ENCODE measurements around the gene TTYH3. TPM values are rescaled to one million over a fixed set of nuclear protein-coding genes. Genes with fewer than 3 reads are reported as not detected.

TTYH3 gene
- total RNA-seq, 1 experiment from 2014 or later: 187 TPM

DNA sequence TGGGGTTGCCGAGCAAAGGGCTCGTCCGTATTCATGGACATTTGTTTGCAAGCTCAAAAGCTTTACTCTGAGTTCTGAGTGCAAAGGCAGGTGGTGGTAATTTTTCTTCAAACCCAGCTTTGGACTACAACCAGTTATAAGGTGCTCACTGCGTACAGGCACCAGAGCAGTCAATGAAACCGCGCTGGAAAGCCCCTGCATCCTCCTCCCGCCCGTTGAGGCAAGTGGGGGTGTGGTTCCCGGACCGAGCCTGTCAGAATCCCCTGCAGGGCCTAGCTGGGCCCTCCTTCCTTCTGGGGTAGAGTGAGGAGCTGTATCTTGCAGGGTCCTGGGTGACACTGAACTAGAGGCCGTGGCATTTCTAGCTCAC, 78.5 kb downstream of the TTYH3 start:
- DNase-seq: no peak
- peaks cover 10% of the 10 kb centered on the region for H3K4me1 Mint-ChIP-seq (ENCODE audit: low read depth, unreplicated experiment)
- H3K27me3 Mint-ChIP-seq (ENCODE audit: unreplicated experiment): no peaks in the 10 kb centered on the region
- intact Hi-C loops (cut with micrococcal nuclease; ENCODE audit: unreplicated experiment): no loop called here
- H3K4me3 Mint-ChIP-seq (ENCODE audit: low read depth, unreplicated experiment): peak overlapping the region; percentile 59
- TF ChIP-seq, protein P1, sequence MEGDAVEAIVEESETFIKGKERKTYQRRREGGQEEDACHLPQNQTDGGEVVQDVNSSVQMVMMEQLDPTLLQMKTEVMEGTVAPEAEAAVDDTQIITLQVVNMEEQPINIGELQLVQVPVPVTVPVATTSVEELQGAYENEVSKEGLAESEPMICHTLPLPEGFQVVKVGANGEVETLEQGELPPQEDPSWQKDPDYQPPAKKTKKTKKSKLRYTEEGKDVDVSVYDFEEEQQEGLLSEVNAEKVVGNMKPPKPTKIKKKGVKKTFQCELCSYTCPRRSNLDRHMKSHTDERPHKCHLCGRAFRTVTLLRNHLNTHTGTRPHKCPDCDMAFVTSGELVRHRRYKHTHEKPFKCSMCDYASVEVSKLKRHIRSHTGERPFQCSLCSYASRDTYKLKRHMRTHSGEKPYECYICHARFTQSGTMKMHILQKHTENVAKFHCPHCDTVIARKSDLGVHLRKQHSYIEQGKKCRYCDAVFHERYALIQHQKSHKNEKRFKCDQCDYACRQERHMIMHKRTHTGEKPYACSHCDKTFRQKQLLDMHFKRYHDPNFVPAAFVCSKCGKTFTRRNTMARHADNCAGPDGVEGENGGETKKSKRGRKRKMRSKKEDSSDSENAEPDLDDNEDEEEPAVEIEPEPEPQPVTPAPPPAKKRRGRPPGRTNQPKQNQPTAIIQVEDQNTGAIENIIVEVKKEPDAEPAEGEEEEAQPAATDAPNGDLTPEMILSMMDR (IDR thresholded peaks at IDR 0.05; ENCODE audit: unreplicated experiment): no peak
- H3K9me3 Mint-ChIP-seq (ENCODE audit: low read depth, unreplicated experiment): no peaks in the 10 kb centered on the region
- peak overlapping the region; percentile 39 for H3K27ac Mint-ChIP-seq (ENCODE audit: unreplicated experiment)
- peaks cover 36% of the 10 kb centered on the region for H3K36me3 Mint-ChIP-seq (ENCODE audit: insufficient read depth, unreplicated experiment)
- CTCF ChIA-PET: interaction anchor here (0.6 to 5.0 kb wide), 20 partner anchors 8 to 769 kb away, joined by 3 to 26 read pairs (median 4); partner anchors contain the start of gene AMZ1
- BruUV-seq (replicated peaks): no TSS peak

DNA sequence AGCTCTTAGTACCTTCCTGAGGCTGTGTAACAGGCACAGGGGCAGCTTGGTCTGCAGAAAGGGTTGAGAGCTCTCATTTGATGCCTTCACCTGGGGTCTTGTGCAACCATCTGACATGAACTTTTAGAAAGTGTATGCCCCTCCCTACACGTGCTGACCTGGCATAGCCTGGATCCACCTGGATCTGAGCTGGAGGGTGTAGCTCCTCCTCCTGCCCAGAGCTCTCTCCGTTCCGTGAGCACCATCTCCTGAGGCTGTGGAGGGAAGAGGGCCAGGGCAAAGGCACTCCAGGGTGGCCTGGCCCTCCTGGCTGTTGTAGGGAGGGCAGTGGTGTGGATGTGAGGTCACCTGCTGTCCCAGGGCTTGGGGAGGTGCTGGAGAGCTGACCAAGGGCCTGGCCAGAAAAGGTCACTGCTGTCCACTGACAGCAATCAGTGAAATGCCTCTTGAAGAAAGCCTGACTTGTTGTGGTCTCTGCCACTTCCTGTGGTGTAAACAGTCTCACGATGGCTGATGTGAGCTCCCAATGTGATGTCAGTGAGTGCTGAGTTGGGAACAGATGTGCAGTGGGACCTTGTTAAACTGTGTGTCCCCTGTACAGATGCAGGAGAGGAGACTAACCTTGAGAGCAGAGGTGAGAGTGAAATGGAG, 79.2 kb downstream of the TTYH3 start:
- H3K36me3 Mint-ChIP-seq (ENCODE audit: insufficient read depth, unreplicated experiment): peaks cover 39% of the 10 kb centered on the region
- CTCF ChIA-PET: interaction anchor here (0.6 to 5.0 kb wide), 4 partner anchors 42 to 768 kb away, joined by 5 to 26 read pairs (median 6); no protein-coding TSS in a partner anchor
- no peak overlapping the region for H3K4me3 Mint-ChIP-seq (ENCODE audit: low read depth, unreplicated experiment)
- no TSS peak for BruUV-seq (replicated peaks)
- TF ChIP-seq, protein P1 (IDR thresholded peaks at IDR 0.05; ENCODE audit: unreplicated experiment): no peak
- DNase-seq: no peak
- H3K27me3 Mint-ChIP-seq (ENCODE audit: unreplicated experiment): no peaks in the 10 kb centered on the region
- H3K4me1 Mint-ChIP-seq (ENCODE audit: low read depth, unreplicated experiment): peaks cover 10% of the 10 kb centered on the region
- no peaks in the 10 kb centered on the region for H3K9me3 Mint-ChIP-seq (ENCODE audit: low read depth, unreplicated experiment)
- H3K27ac Mint-ChIP-seq (ENCODE audit: unreplicated experiment): no peak overlapping the region
- intact Hi-C loops (cut with micrococcal nuclease; ENCODE audit: unreplicated experiment): no loop called here

DNA sequence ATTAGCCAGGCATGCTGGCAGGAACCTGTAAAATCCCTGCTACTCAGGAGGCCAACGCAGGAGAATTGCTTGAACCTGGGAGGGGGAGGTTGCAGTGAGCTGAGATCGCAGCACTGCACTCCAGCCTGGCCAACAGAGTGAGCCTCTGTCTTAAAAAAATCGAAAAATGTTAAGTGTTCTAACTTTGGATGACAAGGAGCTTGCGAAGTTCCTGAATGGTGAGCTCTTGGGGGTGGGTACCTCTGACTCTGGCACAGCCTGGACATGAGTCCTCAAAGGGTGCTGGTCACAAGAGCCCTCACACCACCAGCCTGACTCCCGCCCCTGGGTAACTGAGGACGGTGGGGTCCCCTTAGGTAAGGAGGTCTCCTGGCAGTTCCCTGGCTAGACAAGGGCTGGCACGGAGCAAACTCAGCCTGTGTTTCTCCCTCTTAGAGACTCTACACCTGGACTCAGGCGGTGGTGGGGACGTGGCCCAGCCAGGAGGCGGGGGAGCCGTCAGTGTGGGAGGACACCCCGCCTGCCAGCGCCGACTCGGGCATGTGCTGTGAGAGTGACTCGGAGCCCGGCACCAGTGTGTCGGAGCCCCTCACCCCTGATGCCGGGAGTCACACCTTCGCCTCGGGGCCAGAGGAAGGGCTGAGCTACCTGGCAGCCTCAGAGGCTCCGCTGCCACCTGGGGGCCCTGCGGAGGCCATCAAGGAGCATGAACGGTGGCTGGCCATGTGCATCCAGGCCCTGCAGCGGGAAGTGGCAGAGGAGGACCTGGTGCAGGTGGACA, 80.3 kb downstream of the TTYH3 start:
- no peak overlapping the region for H3K4me3 Mint-ChIP-seq (ENCODE audit: low read depth, unreplicated experiment)
- no peaks in the 10 kb centered on the region for H3K27me3 Mint-ChIP-seq (ENCODE audit: unreplicated experiment)
- CTCF ChIA-PET: interaction anchor here (0.7 to 5.0 kb wide), 2 partner anchors 243 to 261 kb away, joined by 4 to 26 read pairs; no protein-coding TSS in a partner anchor
- H3K4me1 Mint-ChIP-seq (ENCODE audit: low read depth, unreplicated experiment): peaks cover 10% of the 10 kb centered on the region
- no peak overlapping the region for H3K27ac Mint-ChIP-seq (ENCODE audit: unreplicated experiment)
- BruUV-seq (replicated peaks): no TSS peak
- no peaks in the 10 kb centered on the region for H3K9me3 Mint-ChIP-seq (ENCODE audit: low read depth, unreplicated experiment)
- peaks cover 46% of the 10 kb centered on the region for H3K36me3 Mint-ChIP-seq (ENCODE audit: insufficient read depth, unreplicated experiment)
- DNase-seq: no peak
- TF ChIP-seq, protein P1 (IDR thresholded peaks at IDR 0.05; ENCODE audit: unreplicated experiment): no peak
- intact Hi-C loops (cut with micrococcal nuclease; ENCODE audit: unreplicated experiment): no loop called here

DNA sequence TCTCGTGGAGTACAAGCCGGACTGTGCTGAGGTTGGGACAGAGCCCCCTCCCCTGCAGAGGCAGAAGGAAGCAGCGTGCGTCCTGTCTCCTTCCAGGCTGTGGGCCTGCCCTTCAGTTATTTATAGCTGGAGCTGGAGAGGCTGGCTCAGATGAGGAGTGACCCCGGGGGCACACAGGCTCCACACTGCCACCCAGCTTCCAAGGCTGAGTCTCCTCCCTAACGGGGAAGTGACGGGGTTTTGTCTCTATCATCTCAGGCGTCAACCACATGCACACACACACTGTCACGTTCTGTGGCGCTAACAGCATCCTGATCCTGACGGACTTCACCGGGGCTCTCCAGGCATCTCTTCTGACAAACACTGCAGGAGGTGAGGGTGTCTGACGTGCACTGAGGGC, 81.6 kb downstream of the TTYH3 start:
- no peaks in the 10 kb centered on the region for H3K27me3 Mint-ChIP-seq (ENCODE audit: unreplicated experiment)
- TF ChIP-seq, protein P1 (IDR thresholded peaks at IDR 0.05; ENCODE audit: unreplicated experiment): no peak
- H3K36me3 Mint-ChIP-seq (ENCODE audit: insufficient read depth, unreplicated experiment): peaks cover 52% of the 10 kb centered on the region
- no TSS peak for BruUV-seq (replicated peaks)
- H3K9me3 Mint-ChIP-seq (ENCODE audit: low read depth, unreplicated experiment): no peaks in the 10 kb centered on the region
- CTCF ChIA-PET: interaction anchor here (0.6 to 5.0 kb wide), 3 partner anchors 20 to 697 kb away, joined by 3 to 26 read pairs (median 3); no protein-coding TSS in a partner anchor
- no peak overlapping the region for H3K4me3 Mint-ChIP-seq (ENCODE audit: low read depth, unreplicated experiment)
- no peak overlapping the region for H3K27ac Mint-ChIP-seq (ENCODE audit: unreplicated experiment)
- intact Hi-C loops (cut with micrococcal nuclease; ENCODE audit: unreplicated experiment): no loop called here
- no peak for DNase-seq
- H3K4me1 Mint-ChIP-seq (ENCODE audit: low read depth, unreplicated experiment): peaks cover 10% of the 10 kb centered on the region

All from Calu3 (cell line).